Upper lobe of left lung (tissue), 4 donors: ENCODE data around the gene TRIM47.

Experiments used
- POLR2AphosphoS5 ChIP-seq, 2 donors: sonication (generic); formaldehyde crosslinking; IDR thresholded peaks; one replicate each; pipeline ENCODE4 v1.5.1; 2017; ENCODE audit warnings: antibody characterized with exemption in 2 of 2
- TF ChIP-seq, protein P1 (sequence below), 6 experiments: fragments of 450-650 bp in 4 of 6; fragments of 200-600 bp in 2 of 6; sonication (generic) in 2 of 6; IDR thresholded peaks; one replicate each; pipeline ENCODE4 v1.5.1; 2016 to 2019; ENCODE audit warnings: antibody characterized with exemption in 6 of 6

DNA sequence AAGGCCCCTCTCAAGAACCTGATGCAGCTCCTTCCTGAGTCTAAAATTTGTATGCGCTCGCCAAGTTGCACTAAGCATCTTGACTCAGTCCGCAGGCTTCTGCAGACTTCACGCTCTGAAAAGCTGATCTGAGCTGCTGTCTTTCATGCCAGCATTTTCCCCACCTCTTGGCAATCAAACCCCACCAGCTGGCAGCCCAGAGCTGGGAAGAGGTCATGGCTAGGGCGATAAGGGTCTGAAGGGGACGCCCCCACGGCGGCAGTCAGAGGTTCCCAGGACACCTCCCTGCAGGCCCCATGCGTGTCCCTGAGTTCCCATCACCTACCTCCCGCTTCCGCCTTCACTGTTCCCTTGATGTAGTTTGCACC lies 29.1 kb downstream of the TRIM47 start:
- no peak for TF ChIP-seq POLR2AphosphoS5 (IDR thresholded peaks at IDR 0.05)
- TF ChIP-seq, protein P1, sequence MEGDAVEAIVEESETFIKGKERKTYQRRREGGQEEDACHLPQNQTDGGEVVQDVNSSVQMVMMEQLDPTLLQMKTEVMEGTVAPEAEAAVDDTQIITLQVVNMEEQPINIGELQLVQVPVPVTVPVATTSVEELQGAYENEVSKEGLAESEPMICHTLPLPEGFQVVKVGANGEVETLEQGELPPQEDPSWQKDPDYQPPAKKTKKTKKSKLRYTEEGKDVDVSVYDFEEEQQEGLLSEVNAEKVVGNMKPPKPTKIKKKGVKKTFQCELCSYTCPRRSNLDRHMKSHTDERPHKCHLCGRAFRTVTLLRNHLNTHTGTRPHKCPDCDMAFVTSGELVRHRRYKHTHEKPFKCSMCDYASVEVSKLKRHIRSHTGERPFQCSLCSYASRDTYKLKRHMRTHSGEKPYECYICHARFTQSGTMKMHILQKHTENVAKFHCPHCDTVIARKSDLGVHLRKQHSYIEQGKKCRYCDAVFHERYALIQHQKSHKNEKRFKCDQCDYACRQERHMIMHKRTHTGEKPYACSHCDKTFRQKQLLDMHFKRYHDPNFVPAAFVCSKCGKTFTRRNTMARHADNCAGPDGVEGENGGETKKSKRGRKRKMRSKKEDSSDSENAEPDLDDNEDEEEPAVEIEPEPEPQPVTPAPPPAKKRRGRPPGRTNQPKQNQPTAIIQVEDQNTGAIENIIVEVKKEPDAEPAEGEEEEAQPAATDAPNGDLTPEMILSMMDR (IDR thresholded peaks at IDR 0.05), result no peak
